LNCAP (cell line): ENCODE results near the gene AFG1L.

ENCODE experiments used
- CTCF ChIP-seq: fragments of 450-650 bp; IDR thresholded peaks from 2 replicates; pipeline ENCODE4 v1.5.1; 2017; ENCODE audit warnings: mild to moderate bottlenecking

Gene AFG1L

DNA sequence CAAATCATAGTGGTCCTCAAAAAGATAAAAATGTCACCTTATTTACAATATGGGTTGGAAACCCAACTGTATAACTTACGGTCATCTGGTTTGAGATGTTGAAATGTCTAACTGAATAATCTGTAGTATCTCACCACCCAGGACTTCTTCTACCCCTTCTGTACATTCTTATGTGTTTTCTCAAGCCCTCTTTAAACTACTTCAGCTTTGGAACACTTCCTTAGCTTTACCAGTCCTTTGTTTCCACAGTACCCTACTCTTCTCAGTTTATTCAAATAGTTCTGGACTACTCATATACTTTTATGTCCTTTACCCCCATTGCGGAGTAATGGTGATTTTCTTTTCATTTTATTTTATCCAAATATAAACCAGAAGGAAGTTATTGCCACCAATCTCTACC is 137.3 kb downstream of the AFG1L start:
- TF ChIP-seq CTCF = no peak

GRCh38 chr6:108432792-108433191 is 137.9 kb downstream of the AFG1L start:
- TF ChIP-seq CTCF = no peak

- no peak for TF ChIP-seq CTCF
Observed at GRCh38 chr6:108434222-108434621, 139.4 kb downstream of the AFG1L start.

DNA sequence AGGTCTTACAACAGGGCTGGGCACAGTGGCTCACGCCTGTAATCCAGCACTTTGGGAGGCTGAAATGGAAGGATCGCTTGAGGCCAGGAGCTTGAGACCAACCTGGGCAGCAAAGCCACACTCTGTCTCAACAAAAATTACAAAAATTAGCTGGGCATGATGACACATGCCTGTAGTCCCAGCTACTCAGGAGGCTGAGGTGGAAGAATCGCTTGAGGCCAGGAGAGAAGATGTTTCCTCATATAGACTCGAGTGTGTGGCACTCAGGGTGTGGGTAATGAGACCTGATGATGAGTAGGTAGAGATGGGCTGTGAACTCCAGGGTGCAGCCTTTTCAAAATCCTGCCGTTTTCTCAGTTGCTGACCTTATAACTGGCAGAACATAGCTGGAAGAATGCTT is 140.5 kb downstream of the AFG1L start:
- TF ChIP-seq CTCF = no peak

DNA sequence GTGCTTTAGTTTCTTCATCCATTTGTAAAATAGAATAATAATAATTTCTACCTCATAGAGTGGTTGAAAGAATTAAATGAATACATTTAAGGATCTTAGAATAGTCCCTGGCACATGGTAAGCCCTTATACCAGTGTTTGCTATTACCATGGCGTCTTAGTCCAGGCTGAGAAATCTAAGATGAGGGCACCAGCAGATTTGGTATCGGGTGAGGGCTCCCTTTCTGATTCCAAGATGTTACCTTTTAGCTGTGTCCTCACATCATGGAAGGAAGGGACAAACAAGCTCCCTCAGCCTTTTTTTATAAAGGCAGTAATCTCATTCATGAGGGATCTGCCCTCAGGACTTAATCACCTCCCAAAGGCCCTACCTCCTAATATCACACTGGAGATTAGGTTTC is 141.9 kb downstream of the AFG1L start:
- no peak for TF ChIP-seq CTCF

- TF ChIP-seq CTCF = no peak
Observed at GRCh38 chr6:108437821-108438220, 143.0 kb downstream of the AFG1L start.

DNA sequence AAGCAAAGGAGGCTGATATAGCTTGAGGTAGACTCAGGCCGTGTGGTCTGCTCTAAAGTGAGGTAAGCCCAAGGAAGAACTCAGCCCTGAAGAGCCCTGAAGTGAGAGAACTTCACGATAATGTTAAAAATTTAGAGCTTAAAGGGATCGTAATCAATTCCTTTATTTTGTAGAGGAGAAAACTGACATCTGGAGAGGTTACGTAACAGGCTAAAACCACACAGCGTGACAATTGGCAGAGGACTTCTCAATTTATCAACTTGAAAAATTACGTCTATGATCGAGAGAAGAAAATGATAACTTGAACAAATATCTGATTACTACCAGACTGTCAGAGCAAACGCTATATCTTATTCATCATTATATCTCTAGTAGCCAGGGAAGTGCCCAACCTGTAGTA is 144.1 kb downstream of the AFG1L start:
- no peak for TF ChIP-seq CTCF

DNA sequence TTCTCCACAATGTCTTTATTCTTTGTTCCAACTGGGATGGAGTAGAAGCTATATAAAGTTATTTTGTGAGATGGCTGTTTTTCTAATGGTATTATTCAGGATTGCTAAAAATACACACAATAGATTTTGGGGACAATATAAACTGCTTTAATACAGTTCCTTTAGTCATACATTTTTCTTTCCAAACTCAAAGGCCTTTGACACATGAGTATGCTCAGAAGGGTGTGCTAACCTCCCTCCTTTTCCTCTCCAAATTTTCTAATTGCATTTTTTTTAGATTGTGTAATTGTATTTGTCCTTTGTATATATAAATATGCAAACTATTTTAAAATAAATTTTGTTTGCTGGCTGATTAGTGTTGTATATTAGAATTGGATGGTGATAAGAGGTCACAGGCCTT is 146.3 kb downstream of the AFG1L start:
- TF ChIP-seq CTCF = no peak
